Nephron progenitor cell (in vitro differentiated cells): Measurements from ENCODE around the gene NR5A2.
"Not testable (repeated sequence)": the region's sequence is repeated elsewhere in the genome, so short reads cannot be mapped to it uniquely, and the experiment has no call there.

ENCODE experiments used
- DNase-seq: peaks from one replicate; pipeline ENCODE4 v3.0.0; 2021
- H3K27ac Mint-ChIP-seq: 2 replicates; pipeline ENCODE4 v1.8.0; 2021; ENCODE audit warnings: mild to moderate bottlenecking, moderate library complexity, mixed read lengths
- H3K27me3 Mint-ChIP-seq: 2 replicates; pipeline ENCODE4 v1.8.0; 2021; ENCODE audit warnings: mild to moderate bottlenecking, low read depth, mixed read lengths; ENCODE audit not compliant: poor library complexity
- H3K36me3 Mint-ChIP-seq: 2 replicates; pipeline ENCODE4 v1.8.0; 2021; ENCODE audit warnings: low read depth, mixed read lengths
- H3K4me1 Mint-ChIP-seq: 2 replicates; pipeline ENCODE4 v1.8.0; 2021; ENCODE audit warnings: mixed read lengths
- H3K4me3 Mint-ChIP-seq: 2 replicates; pipeline ENCODE4 v1.8.0; 2021; ENCODE audit warnings: mild to moderate bottlenecking, moderate library complexity, mixed read lengths
- H3K9me3 Mint-ChIP-seq: 2 replicates; pipeline ENCODE4 v1.8.0; 2021; ENCODE audit warnings: mild to moderate bottlenecking, moderate library complexity, mixed read lengths
- TF ChIP-seq, protein P1 (sequence below): fragments of 200-600 bp; sonication (generic); IDR thresholded peaks from 2 replicates; pipeline ENCODE4 v1.5.0; 2021; ENCODE audit warnings: antibody characterized with exemption

The NR5A2 gene

DNA sequence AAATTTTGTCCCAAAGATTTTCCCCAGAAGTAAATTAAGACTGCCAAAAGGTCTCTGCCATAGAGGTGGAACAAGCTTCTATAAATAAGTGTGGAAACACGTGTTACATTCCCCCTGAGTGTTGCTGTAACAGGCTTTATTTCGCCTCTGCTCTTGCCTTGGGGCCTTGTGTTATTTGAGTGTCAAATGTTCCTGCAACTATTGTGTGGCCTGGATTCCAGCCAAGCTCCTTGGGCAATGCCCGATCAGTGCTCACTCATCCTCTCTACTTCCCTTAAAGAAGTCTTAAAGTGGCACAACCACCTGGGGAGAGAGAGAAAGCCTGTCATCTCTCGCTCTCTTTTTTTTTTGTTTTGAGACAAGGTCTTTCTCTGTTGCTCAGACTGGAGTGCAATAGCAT, 156.7 kb downstream of the NR5A2 start:
- Mint-ChIP-seq H3K4me3 (no peak overlapping the region), H3K9me3 (peaks cover 43% of the 10 kb centered on the region), H3K4me1 (peaks cover 6% of the 10 kb centered on the region), H3K27ac (peak overlapping the region; percentile 68), H3K36me3 (peaks cover 12% of the 10 kb centered on the region), H3K27me3 (peaks cover 3% of the 10 kb centered on the region)
- no peak for DNase-seq
- TF ChIP-seq, protein P1, sequence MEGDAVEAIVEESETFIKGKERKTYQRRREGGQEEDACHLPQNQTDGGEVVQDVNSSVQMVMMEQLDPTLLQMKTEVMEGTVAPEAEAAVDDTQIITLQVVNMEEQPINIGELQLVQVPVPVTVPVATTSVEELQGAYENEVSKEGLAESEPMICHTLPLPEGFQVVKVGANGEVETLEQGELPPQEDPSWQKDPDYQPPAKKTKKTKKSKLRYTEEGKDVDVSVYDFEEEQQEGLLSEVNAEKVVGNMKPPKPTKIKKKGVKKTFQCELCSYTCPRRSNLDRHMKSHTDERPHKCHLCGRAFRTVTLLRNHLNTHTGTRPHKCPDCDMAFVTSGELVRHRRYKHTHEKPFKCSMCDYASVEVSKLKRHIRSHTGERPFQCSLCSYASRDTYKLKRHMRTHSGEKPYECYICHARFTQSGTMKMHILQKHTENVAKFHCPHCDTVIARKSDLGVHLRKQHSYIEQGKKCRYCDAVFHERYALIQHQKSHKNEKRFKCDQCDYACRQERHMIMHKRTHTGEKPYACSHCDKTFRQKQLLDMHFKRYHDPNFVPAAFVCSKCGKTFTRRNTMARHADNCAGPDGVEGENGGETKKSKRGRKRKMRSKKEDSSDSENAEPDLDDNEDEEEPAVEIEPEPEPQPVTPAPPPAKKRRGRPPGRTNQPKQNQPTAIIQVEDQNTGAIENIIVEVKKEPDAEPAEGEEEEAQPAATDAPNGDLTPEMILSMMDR = no peak

DNA sequence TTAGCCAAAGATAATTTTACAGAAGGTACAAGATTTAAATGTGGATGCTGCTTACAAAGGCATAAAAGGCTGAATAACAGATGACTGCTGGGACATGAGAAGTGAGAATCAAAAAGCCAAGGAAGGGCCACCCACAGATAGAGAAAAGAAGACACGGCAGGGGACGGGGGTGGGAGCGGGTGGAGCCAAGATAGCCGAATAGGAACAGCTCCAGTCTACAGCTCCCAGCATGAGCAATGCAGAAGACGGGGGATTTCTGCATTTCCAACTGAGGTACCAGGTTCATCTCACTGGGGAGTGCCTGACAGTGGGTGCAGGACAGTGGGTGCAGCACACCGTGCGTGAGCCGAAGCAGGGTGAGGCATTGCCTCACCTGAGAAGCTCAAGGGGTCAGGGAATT, 157.7 kb downstream of the NR5A2 start:
- peaks cover 12% of the 10 kb centered on the region for H3K36me3 Mint-ChIP-seq
- not testable (repeated sequence) for H3K4me3 Mint-ChIP-seq, H3K27me3 Mint-ChIP-seq, DNase-seq, H3K27ac Mint-ChIP-seq, H3K4me1 Mint-ChIP-seq
- H3K9me3 Mint-ChIP-seq = peaks cover 43% of the 10 kb centered on the region

DNA sequence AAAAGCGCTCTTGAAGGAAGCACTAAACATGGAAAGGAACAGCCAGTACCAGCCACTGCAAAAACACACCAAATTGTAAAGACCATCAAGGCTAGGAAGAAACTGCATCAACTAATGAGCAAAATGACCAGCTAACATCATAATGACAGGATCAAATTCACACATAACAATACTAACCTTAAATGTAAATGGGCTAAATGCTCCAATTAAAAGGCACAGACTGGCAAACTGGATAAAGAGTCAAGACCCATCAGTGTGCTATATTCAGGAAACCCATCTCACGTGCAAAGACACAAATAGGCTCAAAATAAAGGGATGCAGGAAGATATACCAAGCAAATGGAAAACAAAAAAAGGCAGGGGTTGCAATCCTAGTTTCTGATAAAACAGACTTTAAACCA, 159.8 kb downstream of the NR5A2 start:
- H3K9me3 Mint-ChIP-seq = peaks cover 48% of the 10 kb centered on the region
- H3K27me3 Mint-ChIP-seq, H3K4me3 Mint-ChIP-seq, H3K27ac Mint-ChIP-seq, DNase-seq, H3K4me1 Mint-ChIP-seq: not testable (repeated sequence)
- H3K36me3 Mint-ChIP-seq = peaks cover 12% of the 10 kb centered on the region

DNA sequence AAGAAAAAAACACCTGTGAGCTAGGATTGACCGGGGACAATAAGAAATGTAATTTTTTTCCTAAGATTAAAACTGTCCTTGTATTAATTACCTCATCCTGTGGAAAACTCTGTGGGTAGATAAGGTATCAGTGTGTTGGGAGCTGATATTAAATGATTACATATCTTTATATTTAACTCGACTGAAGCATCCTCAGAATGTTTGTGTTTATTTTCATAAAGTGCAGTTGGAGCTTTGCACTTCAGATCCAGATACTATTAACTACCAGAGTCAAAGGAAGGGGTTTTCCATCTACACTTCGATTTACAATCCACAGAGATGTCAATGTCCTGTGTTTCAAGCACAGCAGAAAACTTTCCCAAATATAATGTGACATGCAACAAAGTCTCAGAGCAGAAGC, 164.5 kb downstream of the NR5A2 start:
- no peaks in the 10 kb centered on the region for H3K4me1 Mint-ChIP-seq
- H3K36me3 Mint-ChIP-seq = no peaks in the 10 kb centered on the region
- H3K4me3 Mint-ChIP-seq = no peak overlapping the region
- DNase-seq = no peak
- H3K27ac Mint-ChIP-seq = no peak overlapping the region
- H3K27me3 Mint-ChIP-seq = peaks cover 11% of the 10 kb centered on the region
- H3K9me3 Mint-ChIP-seq = peaks cover 17% of the 10 kb centered on the region
- TF ChIP-seq, protein P1 = no peak

DNA sequence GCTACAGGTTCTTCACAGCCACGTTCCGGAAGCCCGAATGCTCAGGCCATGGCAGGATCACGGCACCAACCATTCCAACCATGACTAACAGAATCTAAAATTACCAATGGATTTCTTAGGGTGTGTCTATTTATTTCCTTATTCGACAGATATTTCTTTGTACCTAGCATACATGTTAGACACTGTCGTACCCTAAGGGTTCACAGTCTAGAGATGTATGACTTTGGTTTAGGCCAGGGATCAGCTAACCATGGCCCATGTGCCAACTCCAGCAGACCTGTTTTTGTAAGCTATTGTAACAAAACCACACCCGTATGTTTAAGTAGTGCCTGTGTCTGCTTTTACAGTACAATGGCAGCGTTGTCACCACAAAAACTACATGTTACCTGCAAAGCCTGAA, 167.0 kb downstream of the NR5A2 start:
- Mint-ChIP-seq H3K4me3 (no peak overlapping the region), H3K36me3 (no peaks in the 10 kb centered on the region), H3K4me1 (peaks cover 19% of the 10 kb centered on the region), H3K9me3 (peaks cover 5% of the 10 kb centered on the region), H3K27me3 (peaks cover 11% of the 10 kb centered on the region), H3K27ac (no peak overlapping the region)
- DNase-seq = no peak
- TF ChIP-seq, protein P1 = no peak

DNA sequence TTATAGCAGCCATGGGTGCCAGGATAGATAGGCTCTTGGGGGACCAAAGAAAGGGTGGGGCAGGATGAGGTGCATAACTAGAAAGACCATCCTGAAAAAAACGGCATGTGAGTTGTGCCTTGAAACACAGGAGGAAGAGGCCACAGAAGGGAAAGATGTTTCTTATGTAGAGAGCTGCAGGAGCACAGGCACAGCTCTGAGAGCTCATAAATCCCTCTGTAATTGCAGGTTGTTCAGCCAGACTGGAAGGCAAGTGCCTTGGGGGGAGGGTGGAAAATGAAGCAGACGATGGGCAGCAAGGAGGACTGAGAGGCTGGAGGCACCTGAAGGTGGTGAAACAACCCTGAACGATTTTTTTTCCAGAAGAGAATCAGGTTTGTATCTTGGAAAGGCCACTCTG, 170.7 kb downstream of the NR5A2 start:
- Mint-ChIP-seq H3K4me1 (peaks cover 19% of the 10 kb centered on the region), H3K9me3 (peaks cover 25% of the 10 kb centered on the region), H3K36me3 (peaks cover 8% of the 10 kb centered on the region), H3K27ac (peak overlapping the region; percentile 62), H3K27me3 (peaks cover 13% of the 10 kb centered on the region), H3K4me3 (peak overlapping the region; percentile 2)
- no peak for DNase-seq
- TF ChIP-seq, protein P1 = no peak

DNA sequence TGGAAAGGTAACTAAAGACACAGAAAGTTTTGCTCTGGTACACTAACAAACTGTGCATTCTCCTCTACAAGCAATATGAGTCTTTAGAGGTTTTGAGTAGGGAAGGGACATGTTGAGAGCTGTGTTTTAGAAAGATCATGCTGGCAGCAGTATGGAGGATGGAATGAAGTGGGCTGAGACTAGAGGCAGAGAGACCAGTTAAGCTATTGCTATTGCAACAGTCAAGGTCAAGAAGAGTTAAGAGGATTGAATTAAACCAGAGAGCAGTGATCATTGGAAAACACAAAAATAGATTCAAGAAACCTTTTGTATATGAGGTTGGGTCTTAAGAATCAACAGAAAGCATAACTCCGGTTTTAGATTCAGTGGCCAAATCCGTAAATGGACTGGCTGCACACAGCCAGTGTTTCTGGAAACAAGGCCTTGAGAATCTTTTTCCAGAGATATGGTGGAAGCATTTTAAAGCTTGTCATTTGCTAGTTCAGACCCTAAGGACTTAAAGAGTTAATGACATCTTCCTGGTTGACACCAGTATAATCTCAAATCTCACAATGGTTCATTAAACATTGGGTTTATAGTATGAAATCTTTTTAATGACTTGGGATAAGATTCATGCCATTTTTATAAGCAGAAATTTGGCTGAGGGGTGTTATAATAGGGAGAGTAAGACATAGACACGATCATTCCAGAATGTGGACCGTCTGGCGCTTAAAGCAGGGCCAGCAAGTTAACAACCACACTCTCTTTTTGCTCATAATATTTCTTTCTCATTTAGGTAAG, 177.9 kb downstream of the NR5A2 start:
- Mint-ChIP-seq H3K9me3 (peaks cover 21% of the 10 kb centered on the region), H3K27ac (no peak overlapping the region), H3K27me3 (peaks cover 7% of the 10 kb centered on the region), H3K4me1 (peaks cover 41% of the 10 kb centered on the region), H3K4me3 (no peak overlapping the region), H3K36me3 (peaks cover 8% of the 10 kb centered on the region)
- DNase-seq = no peak
- TF ChIP-seq, protein P1 = no peak
